GM12864 (cell line): ENCODE data around the gene S1PR5.

Experiments used
- DNase-seq: peaks from one replicate; pipeline ENCODE4 v3.0.0-alpha.2; 2011; ENCODE audit warnings: low read depth
- H3K4me3 ChIP-seq: 2 replicates; pipeline ENCODE4 v1.5.1; 2011; ENCODE audit warnings: mild to moderate bottlenecking, low read depth, low read length, control low read depth
- TF ChIP-seq, protein P1 (sequence below): IDR thresholded peaks from 2 replicates; pipeline ENCODE4 v1.5.1; 2011; ENCODE audit warnings: low read depth, mild to moderate bottlenecking, moderate library complexity, low read length, control low read depth, inconsistent platforms; ENCODE audit errors: missing control alignments

The S1PR5 gene, protein sequence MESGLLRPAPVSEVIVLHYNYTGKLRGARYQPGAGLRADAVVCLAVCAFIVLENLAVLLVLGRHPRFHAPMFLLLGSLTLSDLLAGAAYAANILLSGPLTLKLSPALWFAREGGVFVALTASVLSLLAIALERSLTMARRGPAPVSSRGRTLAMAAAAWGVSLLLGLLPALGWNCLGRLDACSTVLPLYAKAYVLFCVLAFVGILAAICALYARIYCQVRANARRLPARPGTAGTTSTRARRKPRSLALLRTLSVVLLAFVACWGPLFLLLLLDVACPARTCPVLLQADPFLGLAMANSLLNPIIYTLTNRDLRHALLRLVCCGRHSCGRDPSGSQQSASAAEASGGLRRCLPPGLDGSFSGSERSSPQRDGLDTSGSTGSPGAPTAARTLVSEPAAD

GRCh38 chr19:10517361-10517759 lies at the start of gene S1PR5:
TSS of gene S1PR5 (minus strand) at chr19:10517447. CDS start at chr19:10515011, 2,436 bp downstream.
- DNase-seq = no peak
- H3K4me3 ChIP-seq = no peak within 1 kb of the TSS
- TF ChIP-seq, protein P1, sequence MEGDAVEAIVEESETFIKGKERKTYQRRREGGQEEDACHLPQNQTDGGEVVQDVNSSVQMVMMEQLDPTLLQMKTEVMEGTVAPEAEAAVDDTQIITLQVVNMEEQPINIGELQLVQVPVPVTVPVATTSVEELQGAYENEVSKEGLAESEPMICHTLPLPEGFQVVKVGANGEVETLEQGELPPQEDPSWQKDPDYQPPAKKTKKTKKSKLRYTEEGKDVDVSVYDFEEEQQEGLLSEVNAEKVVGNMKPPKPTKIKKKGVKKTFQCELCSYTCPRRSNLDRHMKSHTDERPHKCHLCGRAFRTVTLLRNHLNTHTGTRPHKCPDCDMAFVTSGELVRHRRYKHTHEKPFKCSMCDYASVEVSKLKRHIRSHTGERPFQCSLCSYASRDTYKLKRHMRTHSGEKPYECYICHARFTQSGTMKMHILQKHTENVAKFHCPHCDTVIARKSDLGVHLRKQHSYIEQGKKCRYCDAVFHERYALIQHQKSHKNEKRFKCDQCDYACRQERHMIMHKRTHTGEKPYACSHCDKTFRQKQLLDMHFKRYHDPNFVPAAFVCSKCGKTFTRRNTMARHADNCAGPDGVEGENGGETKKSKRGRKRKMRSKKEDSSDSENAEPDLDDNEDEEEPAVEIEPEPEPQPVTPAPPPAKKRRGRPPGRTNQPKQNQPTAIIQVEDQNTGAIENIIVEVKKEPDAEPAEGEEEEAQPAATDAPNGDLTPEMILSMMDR = no peak

GRCh38 chr19:10566658-10567410 lies 49.6 kb upstream of the S1PR5 start:
- H3K4me3 ChIP-seq = peak overlapping the region; percentile 83; the same call in 1 of the 2 replicates

GRCh38 chr19:10566408-10566657 lies 49.1 kb upstream of the S1PR5 start:
- TF ChIP-seq, protein P1 = no peak
- no peak for DNase-seq
- peak overlapping the region; percentile 83 for H3K4me3 ChIP-seq

More at GRCh38 chr19:10566658-10567410, 49.6 kb upstream of the S1PR5 start:
- DNase-seq = peak; percentile 76
- TF ChIP-seq, protein P1 = no peak

DNA sequence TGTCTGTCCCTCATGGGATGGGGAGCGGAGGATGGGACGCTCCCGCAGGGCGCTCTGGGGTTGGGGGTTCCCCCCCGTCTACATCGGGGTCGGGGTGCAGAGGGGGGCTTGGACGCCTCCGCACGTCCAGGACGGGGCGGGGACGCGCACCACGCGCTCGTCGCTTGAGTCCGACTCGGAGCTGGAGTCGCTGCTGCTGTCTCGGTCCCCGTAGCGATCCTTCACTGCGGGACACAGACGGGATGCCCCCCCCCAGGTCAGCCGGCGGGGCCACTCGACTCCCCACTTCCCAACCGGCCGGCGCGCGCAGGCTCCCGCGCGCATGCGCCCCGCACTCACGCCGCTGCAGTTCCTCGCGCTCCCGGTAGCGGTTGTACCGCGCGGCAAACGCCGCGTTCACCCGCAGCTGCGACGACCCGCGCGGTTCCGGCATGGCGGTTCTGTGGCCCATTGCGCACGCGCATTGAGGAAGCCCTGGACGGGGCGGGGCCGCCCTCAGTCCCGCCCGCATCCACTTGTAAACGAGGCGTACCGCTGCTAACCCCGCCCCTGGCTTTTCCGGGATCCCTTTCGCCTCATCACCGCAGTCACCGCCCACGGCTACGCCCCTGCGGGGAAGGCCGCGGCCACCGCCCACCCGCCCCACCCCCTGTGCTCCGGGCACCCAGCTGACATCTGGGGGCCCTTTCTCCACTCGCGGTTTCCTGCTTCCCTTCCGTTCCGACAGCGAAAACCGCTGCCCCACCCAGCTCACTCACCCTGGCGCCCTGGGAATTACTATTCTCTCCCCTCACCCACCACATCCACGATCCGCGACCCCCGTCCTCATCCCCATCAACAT lies 48.5 kb upstream of the S1PR5 start, which contains the start of gene KRI1:
KRI1 (minus strand) TSS at position 444 of the 841 bp plus-strand sequence; CDS start at position 433, 11 bp downstream.
- TF ChIP-seq, protein P1 = peak; percentile 39
- peak within 1 kb of the TSS; percentile 83 for H3K4me3 ChIP-seq
- DNase-seq = peak; percentile 92

DNA sequence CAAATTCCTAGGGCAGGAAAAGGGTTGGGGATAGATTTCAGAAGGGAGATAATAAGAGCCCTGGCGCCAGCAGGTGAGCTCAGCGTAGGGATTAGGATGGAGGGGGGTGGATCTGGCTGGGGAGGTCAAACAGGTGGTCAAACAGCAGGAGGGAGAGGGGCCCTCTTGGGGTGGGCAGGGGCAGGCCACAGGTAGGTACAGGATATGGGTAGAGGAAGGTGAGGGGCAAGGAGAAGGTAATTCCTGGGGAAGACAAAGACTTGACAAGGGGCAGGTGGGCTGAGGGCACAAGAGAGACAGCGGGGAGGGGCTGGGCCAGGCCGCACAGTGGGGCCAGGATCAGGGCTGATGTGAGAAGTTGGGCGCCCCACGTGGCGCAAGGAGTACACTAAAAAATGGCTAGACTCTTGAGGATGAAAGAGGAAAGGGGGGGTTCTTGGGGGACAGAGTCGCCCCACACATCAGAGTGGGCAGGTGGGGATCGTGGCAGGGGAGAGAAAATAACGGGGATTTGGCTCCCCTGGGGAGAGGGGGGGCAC lies 47.9 kb upstream of the S1PR5 start:
- DNase-seq = no peak
- H3K4me3 ChIP-seq = peak overlapping the region; percentile 83
- TF ChIP-seq, protein P1 = peak; percentile 58

GRCh38 chr19:10562609-10563008 lies 45.4 kb upstream of the S1PR5 start:
- TF ChIP-seq, protein P1 = no peak
- DNase-seq = no peak
- H3K4me3 ChIP-seq = no peak overlapping the region
